WI38 (cell line): ENCODE measurements around the gene SH3PXD2B.

Experiments
- H3K4me3 ChIP-seq: 2 replicates; pipeline ENCODE4 v1.5.1; 2011; ENCODE audit warnings: low read depth, mild to moderate bottlenecking, control low read depth, low read length
- TF ChIP-seq, protein P1 (sequence below): IDR thresholded peaks from 2 replicates; pipeline ENCODE4 v1.5.1; 2012; ENCODE audit warnings: low read depth, mild to moderate bottlenecking, control low read depth, low read length

SH3PXD2B gene

DNA sequence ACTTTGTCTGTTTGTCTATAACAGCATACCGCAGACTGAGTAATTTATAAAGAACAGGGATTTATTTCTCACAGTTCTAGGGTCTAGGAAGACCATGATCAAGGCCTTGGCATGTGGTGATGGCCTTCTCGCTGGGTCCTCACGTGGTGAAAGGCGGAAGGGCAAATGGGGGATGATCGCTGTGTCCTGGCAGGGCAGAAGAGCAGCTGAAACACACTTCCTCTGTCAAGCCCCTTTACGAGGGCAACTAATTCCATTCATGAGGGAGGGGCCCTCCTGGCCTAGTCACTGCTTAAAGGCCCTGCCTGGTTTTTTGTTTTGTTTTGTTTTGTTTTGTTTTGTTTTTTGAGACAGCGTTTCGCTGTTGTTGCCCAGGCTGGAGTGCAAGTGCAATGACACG, 128.9 kb downstream of the SH3PXD2B start:
- H3K4me3 ChIP-seq: no peak overlapping the region
- TF ChIP-seq, protein P1, sequence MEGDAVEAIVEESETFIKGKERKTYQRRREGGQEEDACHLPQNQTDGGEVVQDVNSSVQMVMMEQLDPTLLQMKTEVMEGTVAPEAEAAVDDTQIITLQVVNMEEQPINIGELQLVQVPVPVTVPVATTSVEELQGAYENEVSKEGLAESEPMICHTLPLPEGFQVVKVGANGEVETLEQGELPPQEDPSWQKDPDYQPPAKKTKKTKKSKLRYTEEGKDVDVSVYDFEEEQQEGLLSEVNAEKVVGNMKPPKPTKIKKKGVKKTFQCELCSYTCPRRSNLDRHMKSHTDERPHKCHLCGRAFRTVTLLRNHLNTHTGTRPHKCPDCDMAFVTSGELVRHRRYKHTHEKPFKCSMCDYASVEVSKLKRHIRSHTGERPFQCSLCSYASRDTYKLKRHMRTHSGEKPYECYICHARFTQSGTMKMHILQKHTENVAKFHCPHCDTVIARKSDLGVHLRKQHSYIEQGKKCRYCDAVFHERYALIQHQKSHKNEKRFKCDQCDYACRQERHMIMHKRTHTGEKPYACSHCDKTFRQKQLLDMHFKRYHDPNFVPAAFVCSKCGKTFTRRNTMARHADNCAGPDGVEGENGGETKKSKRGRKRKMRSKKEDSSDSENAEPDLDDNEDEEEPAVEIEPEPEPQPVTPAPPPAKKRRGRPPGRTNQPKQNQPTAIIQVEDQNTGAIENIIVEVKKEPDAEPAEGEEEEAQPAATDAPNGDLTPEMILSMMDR: no peak

DNA sequence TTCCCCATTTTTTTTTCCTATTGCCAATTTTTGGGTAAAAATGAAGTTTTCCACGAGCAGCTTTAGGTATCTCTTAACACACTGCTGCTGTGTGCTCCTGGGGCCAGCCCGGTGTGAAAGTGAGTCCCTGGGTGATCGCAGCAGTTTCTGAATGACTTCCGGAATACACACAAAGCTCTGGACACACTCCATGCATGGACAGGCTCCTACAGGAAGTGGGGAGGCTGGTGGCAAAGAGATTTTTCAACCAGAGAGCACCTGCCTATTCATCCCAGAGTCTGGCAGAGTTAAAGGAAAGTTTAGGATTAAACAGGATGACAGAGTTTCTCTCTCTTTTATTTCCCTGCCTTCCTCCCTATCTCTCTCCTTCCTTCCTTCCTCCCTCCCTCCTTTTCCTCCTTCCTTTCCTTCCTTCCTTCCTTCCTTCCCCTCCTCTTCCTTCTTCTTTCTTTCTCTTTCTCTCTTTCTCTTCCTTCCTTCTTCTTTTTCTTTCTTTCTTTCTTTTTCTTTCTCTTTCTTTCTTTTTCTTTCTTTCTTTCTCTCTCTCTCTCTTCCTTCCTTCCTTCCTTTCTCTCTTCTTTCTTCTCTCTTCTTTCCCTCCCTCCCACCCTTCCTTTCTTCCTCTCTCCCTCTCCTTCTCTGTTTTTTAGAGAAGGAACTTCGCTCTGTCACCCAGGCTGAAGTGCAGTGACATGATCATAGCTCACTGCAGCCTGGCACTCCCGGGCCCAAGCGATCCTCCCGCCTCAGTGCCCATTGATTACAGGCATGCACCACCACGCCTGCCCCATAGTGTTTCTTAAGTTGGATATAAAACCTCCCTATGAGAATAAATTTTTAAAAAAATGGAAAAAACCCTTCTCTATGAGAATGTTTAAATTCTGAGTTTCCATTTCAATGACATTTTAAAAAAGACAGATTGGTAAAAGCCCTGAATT, 132.0 kb downstream of the SH3PXD2B start:
- H3K4me3 ChIP-seq: no peak overlapping the region
- TF ChIP-seq, protein P1: no peak

DNA sequence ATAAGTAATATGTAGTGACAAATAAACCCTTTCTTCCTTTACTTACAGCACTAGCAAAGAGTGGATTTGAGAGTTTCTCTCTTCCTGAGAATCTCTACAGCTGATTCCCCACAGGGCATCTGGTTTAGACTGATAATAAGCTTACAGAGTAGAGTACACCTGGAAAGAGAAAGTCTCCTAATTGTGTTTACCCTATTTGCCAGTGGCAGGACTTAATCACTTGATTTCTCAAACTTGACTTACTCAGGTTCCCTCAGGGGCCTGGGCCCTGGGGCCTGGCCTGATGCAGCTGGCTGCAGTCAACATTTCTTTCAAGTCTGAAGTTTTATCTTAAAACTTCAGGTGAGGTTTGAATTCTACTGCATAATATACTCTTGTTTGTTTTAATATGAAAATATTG, 132.7 kb downstream of the SH3PXD2B start:
- TF ChIP-seq, protein P1: no peak
- H3K4me3 ChIP-seq: no peak overlapping the region

DNA sequence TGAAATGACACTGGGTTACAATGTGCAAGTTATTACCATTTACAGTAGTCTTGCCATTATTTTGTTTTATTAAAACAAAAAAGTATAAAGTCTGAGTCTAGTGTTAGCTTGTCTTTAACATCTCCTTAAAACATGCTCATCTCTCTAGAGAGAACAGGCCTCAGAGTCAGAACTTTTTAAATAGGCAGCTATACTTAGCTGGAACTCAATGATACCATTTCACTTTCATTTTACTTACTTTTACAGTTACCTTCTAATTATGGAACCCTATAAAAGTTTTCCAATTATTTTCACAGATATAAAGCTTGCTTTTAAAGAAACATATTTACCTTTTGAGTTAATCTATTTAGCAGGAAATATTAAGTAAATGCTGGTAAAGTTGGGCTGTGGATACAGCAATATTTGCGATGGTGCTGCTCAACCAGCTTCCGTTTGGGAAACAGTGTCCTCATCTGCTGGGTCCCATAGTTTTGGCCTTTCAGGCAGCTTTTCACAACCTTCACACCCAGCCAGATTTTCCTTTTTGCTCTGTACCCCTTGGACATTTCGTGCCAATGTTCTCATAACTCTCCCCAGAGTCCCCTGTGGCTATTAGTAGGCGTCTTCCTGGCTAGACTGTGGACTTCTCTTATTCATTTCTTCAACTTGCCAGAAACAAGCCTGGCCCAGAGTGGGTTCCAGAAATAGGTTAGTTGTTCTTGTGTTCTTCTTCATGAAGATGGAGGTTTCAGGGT, 134.4 kb downstream of the SH3PXD2B start:
- TF ChIP-seq, protein P1: no peak
- H3K4me3 ChIP-seq: no peak overlapping the region

DNA sequence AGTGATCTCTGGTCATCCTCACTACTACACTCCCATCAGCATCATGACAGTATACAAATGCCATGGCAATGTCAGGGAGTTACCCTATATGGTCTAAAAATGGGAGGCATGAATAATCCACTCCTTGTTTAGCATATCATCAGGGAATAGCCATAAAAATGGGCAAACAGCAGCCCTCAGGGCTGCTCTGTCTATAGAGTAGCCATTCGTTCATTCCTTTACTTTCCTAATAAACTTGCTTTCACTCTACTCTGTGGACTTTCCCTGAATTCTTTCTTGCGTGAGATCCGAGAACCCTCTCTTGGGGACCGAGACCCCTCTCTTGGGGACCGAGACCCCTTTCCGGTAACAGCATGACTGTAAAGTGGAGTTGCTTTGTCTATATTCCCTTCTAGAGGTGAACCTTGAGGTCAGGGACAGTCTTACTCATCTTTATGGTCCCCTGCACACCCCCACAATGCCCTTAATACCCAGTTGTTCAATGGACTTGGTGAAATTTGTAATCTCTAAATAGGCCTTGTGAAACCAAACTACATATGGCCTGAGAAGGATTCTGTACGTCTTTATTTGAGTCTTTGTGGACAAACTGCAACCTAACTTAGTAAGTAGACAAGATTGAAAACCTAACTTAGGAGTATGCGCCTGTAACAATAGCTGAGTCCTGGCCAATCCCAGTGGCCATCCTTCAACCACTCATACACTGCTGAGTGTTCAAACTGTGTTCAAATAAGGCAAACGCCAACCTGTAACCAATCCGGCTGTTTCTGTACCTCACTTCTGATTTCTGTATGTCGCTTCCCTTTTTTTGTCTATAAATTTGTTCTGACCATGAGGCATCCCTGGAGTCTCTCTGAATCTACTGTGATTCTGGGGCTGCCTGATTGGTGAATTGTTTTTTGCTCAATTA, 138.5 kb downstream of the SH3PXD2B start:
- no peak overlapping the region for H3K4me3 ChIP-seq
- TF ChIP-seq, protein P1: no peak

DNA sequence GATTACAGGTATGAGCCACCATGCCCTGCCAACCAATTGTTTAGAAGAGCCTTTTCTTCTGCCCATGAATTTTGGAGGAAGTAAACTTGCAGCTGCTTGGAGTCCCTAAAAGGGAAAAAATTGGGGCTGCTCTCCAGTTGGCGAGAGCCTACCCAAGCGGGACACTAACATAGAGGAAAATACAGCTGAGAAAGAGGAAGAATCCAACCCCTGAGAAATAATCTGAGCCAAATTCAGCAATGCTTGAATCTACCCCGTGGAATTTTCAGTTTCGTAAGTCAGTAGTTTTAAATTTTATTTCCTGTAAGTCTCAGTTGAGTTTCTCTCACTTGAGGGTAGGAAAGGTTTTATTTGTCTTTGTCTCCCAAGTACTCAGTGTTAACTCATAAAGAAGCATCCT, 140.4 kb downstream of the SH3PXD2B start:
- no peak overlapping the region for H3K4me3 ChIP-seq
- TF ChIP-seq, protein P1: no peak
